COLO668 (cell line): Measurements from ENCODE around the gene POU2F1.

Experiments
- DNase-seq: peaks from one replicate; lab custom pipeline; 2025; ENCODE audit not compliant: unreplicated experiment; lab: John Stamatoyannopoulos, UW

Gene POU2F1

DNA sequence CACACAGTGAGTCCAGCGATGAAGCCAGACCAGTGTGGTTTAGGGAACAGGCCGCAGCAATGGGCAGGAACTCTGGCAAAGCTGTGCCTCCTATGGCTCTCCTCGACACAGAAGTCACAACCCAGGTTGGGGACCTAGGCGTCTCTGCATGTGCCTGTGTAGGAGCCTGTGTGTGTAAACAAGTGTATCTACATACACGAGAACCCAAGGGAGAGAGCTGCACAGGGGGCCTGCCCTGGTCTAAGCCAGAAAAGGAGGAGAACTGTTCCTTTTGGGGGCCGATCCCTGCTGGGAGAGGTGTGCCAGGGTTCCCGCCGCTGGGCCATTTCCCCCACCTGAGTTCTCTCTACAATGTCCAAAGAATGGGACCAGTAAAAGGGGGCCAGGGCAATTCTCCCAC lies 241.7 kb downstream of the POU2F1 start:
- no peak for DNase-seq

DNA sequence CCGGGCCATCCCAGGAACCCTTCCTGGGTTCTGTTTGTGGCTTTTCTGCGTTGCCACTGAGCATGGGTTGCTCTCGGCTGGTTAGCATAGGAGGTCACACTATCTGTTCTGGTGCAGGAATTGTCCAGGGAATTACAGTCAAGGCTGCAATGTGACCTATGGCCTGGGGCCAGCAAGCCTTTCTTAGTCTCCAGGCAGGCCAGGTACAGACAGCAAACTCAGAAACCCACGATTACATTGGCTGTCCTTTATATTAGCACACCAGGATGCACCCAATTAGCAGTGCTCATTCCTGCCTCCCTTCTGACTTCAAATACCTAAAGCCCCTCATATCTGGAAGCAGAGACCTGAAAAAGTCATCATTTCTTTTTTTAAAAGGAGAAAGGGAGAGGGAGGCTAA lies 242.4 kb downstream of the POU2F1 start:
- DNase-seq: no peak

DNA sequence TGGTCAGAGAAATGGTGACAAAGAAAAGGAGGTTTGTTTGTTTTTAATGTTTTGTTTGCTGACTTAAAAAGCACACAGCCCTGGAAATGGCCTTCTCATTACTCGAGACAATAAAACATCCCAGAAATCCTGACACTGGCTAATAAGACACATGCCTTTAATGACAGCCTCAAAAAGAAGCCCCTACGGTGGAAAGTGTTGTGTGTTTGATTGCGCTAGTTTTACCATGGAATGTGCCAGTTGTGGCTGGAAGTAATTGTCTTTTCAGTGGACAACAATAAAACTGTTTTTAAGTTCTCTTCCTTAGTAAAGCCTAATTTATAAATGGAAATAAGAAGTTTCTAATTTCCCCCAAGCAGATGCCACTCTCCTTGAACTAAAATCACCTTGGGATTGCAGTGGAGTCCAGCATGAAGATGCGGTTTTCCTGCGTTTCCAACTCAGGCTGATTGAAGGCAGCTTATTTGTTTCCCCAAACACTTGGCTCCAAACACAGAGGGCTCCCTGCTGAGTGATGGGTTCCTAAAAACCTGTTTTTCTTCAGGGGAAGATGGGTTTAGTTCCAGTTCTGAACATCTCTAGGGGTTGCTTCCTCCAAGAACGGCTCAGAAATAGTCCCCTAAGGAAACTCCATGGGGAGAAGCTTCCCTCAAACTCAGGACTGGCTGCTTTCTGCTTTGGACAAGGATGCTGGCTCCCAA lies 243.3 kb downstream of the POU2F1 start:
- DNase-seq: no peak

- DNase-seq: no peak
These were observed 244.3 kb downstream of the POU2F1 start for GRCh38 chr1:167465018-167465417.

- no peak for DNase-seq
These were observed 245.1 kb downstream of the POU2F1 start for GRCh38 chr1:167465743-167466142.

GRCh38 chr1:167467126-167467710 lies 246.5 kb downstream of the POU2F1 start:
- no peak for DNase-seq

GRCh38 chr1:167467752-167468151 lies 247.1 kb downstream of the POU2F1 start:
- no peak for DNase-seq

GRCh38 chr1:167469280-167469965 lies 248.7 kb downstream of the POU2F1 start:
- DNase-seq: no peak

GRCh38 chr1:167471568-167471967 lies 250.9 kb downstream of the POU2F1 start:
- DNase-seq: no peak

- no peak for DNase-seq
These were observed 252.3 kb downstream of the POU2F1 start for GRCh38 chr1:167472752-167473521.

DNA sequence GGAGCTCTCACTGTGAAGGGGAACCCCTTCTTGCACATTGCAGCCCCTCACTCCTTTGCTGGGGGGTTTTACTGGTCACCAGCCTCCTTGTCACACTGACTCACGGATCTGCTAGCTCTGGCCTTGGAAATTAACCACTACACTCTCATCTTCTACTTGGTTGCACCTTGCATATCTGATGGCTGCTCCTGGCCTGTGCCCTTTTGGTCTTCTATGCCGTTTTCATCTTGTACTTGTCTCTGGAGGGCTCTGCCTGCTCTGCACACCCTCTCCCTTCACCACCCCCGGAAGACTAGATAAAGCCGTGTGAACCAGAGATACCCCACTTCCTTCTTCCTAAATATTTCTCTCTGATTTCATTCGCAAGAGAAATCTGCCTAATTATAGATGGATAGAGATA lies 253.1 kb downstream of the POU2F1 start:
- no peak for DNase-seq

- DNase-seq: no peak
These were observed 253.5 kb downstream of the POU2F1 start for GRCh38 chr1:167474191-167474641.

- no peak for DNase-seq
These were observed 255.4 kb downstream of the POU2F1 start for GRCh38 chr1:167476061-167476460.
